DMS 273 treated with DMSO at 0.1 percent for 48 hours (cell line): ENCODE data around the gene VEGFD.
A peak's percentile ranks its signal among the peaks of the same experiment; 100 is the strongest.

ENCODE experiments used
- DNase-seq: peaks from one replicate; lab custom pipeline; 2025; lab: John Stamatoyannopoulos, UW

The VEGFD gene

DNA sequence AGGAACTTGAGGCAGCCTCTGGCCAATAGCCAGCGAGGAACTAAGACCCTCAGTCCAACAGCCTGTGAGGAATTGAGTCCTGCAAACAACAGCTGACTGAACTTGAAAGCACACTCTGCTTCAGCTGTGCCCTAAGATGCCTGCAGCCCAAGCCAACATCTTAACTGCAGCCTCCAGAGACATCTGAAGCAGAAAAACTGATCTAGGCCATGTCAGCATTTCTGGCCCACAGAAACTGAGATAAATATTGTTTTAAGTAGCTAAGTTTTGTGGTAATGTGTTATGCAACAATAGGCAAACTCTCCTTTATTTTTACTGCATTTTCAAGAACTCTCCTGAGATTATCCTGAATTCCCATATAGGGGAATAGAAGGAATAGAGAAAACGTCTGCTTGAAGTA is 24.5 kb downstream of the VEGFD start:
- DNase-seq: no peak

DNA sequence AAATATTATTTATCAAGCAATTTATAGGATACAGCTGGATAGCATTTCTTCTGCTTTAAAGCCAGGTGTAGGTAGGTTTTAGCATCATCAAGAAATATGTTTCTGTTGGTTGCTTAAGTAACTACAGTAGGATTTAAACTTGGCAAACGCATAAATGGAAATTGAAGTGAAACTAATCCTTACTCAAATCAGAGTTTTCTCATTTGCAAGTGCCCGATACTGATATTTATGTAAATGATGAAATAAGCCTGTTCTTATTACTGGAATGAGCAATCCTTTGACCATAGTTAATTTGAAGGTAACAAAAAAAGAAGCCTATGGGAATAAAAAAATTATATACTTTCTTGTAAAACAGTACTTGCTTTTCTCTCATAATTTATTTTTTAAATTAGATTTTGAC is 25.7 kb downstream of the VEGFD start:
- no peak for DNase-seq

DNA sequence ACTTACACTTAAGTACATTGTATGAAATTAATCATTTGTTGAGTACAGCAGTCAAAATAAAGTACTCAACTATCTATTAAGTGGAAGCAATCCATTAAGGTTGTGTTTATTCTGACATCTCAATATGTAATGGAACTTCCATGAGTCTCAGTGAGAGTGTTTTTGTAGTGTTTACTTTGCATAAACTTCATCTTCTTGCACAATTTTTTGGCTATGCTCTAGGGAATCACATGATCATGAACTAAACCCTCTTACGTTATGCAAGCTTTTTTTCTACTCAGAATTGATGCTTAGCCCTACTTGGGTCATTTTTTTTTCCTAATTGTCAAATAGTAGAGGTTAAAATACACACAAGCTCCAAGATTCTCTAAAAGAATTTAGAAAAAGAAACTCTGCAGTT is 27.8 kb downstream of the VEGFD start:
- no peak for DNase-seq

DNA sequence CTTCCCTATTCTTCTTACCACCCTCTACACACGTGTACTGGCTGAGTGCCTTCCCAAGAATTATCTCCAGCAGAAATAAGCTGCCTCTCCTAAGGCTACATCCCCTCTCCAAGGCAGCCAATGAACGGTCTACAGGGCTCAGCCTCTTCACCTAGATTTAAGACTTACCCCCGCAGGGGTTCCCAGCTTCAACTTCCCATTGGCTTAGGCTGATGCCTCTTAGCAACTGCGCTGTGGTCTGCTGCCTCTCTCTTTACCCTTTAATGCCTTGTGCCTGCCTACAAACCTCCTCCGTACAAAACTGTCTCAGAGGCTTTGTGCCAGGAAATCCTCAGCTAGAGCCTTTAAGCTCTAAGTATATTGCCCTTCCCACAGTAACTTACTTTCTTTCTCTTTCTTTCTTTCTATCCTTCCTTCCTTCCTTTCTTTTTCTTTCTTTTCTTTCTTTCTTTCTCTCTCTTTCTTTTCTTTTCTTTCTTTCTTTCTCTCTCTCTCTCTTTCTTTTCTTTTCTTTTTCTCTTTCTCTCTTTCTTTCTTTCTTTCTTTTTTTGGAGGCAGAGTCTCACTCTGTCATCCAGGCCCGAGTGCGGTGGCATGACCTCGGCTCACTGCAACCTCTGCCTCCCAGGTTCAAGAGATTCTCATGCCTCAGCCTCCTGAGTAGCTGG is 33.8 kb downstream of the VEGFD start:
- DNase-seq: no peak

DNA sequence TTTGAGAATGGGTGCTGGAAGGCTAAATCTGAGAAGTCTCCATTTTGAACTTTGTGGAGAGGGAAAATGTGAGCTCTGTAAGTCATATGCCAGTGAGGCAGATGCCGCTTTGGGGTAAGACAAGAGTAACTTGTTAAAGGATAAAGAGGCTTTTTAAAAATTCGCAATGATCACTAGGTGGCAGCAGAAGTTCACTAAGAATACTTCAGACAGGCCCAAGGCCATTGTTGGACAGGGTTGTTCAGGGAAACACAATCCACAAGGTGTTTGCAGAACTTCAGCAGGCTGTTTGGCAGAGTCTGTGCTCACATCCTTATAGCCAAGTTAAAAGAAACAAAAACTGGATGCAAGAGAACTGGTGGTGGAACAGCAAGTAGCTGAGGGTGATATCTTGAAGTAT is 35.2 kb downstream of the VEGFD start:
- DNase-seq: peak; percentile 60

DNA sequence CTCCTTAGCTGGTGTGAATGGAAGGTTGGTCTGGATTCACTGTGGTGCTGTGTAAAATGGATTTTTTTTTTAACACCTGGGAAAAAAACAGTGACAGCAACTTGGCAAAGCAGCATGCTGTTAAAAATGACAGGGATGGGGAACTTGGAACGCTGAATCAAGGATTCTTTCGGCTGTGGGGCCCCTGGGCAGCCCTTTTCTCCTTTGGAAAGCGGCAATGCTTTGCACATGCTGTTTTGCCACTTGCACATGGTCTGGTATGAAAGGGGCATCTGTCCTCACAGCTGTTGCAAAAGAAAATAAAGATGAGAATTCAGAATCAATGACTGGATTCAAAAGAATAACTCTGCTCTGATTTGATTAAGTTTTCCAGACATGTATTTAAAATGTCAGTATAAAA is 38.2 kb downstream of the VEGFD start:
- no peak for DNase-seq

DNA sequence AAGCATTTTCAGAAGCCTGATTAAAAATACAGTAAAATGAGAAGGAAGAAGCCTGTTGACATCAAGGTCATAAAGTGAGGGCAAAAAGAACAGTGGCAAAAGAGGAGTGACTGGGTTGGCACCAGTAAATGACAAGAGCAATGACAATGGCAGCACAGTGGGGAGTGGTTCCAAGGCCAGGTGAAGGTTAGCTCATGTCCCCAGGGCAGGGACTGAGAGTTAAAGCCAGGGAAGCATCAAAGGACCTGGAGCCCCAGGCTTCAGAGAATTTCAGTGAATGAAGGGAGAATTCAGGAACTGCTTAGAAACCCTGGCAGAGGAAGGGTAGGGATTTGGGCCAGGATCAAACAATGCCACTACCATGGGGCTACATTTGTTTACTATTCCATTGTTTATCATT is 40.1 kb downstream of the VEGFD start:
- no peak for DNase-seq

DNA sequence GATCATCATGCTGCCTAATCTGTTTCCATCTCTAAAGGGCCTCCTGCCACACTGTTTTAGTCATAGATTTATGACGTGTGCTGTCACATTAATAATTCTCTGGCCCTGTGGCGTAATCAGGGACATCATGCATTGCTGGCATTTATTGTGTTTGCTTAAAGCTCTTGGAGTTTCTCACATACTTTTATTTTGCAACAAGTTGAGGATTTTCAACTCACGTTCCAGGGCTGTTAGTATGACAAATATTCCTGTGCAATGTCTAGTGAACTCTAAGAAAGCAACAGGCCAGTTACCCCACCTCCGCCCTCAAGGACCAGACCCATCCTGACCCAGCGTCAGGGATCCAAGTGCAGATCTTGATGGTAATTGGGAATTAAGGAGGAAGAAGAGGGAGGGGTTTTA is 41.1 kb downstream of the VEGFD start:
- DNase-seq: no peak

DNA sequence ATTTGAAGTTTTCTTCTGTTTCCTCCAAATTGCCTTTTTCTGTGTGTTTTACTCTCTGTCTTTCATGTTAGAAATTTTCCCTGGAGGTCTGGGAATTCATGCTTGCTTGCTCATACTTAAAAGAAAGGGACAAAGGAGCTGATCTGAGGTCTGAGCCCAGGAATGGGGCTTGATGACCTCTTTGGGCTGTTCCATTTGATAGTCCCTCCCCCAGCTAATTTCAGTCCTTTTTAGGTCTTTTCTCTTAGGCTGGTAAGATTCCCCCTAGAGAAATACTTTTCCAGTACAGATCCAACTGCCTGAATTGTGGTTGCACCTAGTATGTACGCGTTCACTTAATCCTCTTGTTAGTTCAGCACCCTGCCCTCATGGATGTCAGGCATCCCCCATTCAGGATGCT is 43.3 kb downstream of the VEGFD start:
- DNase-seq: no peak

DNA sequence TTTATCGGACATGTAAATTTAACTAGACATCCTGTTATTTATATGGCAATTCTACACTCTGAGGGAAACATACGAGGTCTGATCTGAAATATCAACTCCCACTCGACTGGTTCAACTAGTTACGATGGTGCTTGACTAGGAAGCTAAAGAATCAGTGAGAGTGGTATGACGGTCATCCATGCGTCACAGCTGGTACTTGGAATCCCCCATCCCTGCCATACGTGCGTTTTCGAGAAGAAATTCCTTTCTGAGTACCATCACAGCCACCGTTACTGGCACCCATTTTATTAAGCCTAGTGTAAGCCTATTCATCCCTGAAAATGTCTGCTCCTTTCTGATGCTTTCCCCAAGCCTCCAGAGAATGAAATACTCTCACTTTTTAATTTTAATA is 48.2 kb downstream of the VEGFD start:
- no peak for DNase-seq

DNA sequence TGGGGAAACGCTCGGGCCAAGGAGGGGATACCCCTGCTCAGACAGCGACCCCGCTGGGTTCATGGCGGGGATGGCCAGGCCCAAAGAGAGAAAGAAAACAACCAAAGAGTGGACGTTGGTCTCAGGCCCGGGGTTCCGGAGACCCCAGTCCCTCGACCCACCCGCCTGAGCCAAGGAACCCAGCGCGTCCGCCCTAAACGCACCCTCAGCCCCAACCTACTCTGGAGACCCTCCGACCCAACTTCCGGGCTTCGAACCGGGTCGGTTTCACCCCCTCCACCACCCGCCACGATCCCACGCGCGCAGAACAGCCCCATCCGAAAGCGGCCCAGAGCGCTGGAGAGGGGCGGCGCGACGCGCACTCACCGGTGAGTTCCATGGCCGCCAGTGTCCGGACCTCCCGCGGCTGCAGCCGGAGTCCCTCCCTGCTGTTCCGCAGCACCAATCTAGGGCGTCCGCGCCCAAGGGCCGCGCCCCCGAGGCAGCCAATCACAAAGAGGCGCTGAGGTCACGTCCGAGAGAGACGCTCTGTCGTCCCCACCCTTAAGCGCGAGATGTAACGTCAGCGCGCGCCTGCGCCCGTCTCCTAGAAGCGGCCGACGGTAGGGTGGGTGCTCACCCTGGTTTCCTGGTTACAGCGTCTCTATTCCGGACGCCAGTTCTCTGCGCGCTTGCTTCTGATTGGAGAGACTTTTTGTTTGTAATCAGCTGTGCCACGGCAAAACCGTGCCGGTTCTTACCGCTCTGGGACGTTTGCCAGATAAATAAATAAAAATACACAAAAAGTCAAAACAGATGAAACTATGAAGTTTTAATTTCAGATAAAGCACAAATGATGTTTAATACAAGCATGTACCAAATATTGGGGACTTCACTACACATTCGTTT is 48.8 kb downstream of the VEGFD start, which contains the start of gene PIGA:
PIGA (minus strand) TSS at position 389 of the 888 bp plus-strand sequence. CDS start 3,593 bp downstream, outside the sequence.
- DNase-seq: peak; percentile 94

DNA sequence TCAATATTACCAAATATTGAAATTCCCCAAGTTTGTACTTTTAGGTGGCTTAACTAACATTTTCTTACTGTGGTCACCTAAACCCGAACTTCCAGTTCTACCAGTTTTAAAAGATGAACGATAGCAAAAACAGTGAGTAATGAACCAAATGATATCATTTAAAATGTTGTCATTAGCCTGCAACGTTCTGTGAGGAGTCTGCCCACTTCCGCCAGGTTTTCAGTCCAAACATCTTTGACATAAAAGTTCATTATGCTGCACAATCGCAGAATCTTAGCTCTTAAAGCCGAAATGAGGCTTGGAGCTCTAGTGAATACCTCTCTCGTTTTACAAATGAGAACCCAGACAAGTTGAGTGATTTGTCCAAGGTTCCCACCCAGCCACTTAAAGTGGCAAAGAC is 49.7 kb downstream of the VEGFD start:
- DNase-seq: no peak

DNA sequence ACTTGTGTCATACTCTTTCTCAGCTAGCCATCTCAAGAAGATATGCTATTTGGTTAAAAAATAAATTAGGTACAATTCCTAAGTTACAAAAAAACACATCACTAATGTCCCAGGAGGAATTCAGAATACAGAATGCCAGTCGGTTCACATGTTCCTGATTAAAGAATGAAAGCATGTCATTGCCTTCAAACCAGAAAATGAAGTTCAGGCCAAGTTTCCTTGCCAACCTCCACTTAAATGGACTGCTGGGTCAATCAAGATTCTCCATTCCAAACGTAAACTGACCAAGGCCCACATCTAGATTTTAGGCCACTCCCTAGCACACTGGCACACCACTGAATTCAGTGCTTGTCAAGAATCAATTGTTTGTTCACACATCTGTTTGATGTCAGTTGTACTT is 55.4 kb downstream of the VEGFD start:
- no peak for DNase-seq

DNA sequence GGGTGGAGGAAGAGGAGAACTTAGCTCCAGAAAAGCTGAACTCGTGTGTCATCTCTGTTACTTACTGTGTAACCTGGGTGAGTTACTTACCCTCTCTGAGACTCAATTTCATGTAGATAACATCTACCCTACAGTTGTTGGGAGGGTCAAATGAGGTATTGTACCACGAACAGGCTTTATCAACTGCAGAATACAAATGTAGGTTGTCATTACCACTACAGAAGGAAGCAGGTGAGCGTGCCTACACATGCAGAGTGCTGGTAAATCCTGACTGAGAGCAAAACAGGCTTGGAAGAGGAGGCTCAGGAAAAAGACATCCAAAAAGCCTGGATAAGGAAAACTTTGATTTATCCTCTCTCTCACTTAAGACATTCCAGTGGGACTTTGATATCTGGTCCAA is 56.1 kb downstream of the VEGFD start:
- no peak for DNase-seq

DNA sequence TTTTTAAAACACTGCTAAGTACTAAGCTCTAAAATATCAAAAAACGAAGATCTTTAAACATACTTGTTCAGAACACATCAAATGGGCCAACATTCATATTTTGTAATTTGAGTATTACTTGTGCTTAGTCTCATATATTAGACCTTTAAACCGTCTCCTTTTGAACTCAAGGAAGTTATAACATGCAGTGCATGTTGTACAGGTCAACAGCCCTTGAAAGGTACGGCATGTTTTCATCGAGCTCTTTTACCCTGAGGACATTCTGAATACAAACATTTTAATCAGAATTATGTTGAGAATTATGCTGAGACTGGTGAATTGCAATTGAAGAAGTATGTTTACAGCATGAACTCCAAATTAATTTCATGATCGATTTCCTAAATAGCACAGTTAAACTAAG is 61.7 kb downstream of the VEGFD start:
- DNase-seq: no peak

DNA sequence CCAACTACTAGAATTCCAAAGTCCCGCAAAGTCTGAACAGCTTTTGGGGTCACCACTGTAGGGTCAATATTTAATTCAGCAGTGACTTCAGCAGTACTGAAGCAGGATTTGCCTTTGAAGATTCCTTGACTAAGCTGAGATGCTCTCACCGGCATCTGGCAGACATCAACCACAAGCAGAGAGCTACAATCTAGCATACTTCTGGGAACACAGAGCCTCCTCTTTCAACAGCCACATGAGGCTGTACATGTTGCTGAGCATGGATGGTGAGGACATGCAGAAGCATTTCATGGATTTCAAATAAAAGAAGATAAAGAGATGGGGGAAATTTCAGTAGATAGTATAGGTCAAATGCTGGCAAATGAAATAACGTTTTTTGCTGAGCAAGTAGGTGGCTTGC is 62.1 kb downstream of the VEGFD start:
- no peak for DNase-seq

DNA sequence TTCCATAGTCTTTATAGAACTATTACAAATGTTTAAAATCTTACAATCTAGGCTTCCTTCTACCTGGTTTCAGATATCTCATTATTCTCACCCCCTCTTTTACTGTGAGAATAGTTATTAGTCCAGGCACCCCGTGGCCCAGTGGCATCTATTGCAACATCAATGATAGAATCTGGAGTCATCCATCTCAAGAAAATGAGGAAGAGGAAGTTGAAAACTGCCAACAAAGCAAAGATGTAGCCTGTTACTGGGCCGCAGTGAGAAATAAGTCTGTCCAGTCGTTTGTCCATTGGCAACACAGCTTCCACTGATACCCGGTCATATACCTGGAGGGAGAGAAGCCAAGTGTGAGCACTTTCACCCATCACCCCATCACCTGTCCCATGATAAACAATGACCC is 62.8 kb downstream of the VEGFD start:
- DNase-seq: no peak

DNA sequence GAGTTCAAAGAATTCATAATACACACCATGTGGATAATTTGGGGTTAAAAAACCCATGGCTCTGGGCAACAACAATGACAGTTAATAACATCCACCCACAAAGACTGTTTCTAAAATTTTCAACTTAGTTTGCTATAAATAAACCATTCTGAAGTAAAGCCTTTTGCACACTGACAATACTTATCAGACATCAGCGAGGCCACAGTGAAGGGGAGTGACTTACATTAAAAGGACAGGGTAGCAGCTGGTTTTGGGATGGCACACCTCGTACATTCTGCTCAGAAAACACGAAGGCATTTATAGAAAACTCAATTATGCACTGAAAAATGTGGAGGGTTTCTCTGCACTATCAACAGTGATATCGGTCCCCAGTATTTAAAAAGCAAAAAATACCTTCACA is 63.9 kb downstream of the VEGFD start:
- no peak for DNase-seq

DNA sequence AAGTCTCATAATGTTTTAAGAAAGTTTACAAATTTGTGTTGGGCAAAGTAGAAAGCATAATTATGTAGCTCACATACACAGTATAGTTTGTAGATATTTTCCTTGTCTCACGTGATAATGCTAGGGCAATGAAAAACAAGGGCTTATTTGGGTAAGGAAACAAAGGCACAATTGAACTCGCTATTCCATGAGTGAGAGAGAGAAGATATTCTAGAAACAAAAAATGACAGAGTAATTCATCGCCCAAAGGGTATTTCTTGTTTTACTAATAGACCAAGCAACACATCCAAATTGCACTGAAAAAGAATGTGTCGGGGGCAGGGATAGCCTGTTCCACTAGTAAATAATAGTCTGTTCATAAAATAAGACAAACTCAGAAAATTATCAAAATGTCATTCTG is 65.1 kb downstream of the VEGFD start:
- no peak for DNase-seq

DNA sequence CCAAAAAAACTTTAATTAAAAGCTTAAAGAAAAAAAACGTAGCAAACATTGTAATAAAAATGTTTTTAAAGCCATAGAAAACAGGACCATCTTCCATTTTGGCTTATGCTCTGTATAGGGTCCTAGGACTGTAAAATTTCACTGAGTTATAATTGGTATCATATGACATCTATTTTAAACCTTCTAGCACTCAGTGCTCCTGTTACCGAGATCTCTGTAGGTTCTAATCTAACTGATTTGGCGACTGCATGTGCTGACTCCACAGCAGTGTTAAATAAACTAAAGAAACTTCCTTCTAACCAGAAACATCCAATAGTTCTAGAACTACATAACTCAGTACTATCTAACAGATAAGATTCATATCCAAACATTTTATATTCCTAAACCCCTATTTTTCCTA is 68.7 kb downstream of the VEGFD start, which contains the start of gene ASB11:
ASB11 (minus strand) TSS at position 132 of the 400 bp plus-strand sequence; CDS start at position 97, 35 bp downstream.
- DNase-seq: no peak

DNA sequence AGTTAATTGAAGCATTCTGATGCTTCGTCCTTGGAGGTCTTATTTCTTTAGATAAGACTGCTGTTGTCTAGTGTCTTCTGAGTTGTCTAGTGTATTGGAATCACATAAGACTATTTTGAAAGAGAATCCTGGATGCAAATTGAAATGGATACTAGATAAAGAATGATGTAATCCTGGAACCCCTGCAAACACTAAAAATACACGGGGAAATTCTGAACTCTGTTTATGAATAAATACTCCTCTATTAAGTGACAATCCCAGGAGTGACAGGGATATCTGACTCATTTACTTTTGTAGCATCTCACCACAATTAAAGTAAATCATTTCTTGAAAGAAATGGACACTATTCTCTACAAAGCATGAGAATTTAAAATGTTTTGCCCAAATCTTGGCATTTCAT is 69.7 kb downstream of the VEGFD start:
- DNase-seq: no peak

DNA sequence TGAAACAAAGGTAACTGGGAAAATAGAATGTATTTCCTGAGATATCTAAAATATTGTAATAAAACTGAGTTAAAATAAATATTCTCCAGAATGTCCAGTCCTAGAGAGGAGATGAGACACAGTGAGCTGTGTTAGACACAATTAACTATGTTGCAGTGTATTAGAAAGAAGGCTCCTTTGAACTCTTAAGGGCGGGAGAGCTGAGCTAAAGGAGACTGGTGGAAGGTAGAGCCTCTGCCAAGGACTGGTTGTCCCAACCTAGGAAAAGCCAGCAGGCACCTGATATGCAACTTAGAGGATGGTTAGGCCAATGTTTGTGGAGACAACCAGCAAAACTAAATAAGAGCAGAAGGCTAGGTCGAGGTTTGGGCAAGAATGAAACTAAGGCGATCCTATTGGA is 73.1 kb downstream of the VEGFD start:
- no peak for DNase-seq

DNA sequence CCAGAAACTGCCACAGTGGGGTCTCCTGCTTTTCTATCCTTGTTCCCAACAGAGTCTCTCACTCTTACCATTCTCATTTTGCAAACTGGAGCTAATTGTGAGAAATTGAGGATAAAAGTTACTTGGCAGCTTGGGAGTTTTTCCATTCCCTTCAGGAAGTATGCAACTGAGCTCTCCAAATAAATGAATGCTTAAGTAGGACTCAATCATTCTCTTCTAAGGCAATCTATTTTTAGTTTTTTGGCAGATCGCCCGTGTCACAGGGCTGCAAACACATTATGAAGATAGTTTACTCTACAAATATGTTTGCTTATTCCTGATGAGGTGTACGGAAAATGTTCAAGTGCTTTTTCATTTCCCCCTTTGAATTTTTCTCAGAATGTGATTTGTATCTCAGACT is 74.1 kb downstream of the VEGFD start:
- no peak for DNase-seq
